Mammary epithelial cell (primary cell): ENCODE results near the gene TMX4.

Experiments used
- CTCF ChIP-seq, 2 donors: IDR thresholded peaks in 1 of 2; conservative IDR thresholded peaks in 1 of 2; 2 replicates each; pipeline ENCODE4 v1.5.1; 2011 to 2012; ENCODE audit warnings: inconsistent platforms in 2 of 2, low read length in 2 of 2, mild to moderate bottlenecking in 2 of 2, control low read depth in 1 of 2, low read depth in 1 of 2; ENCODE audit not compliant: insufficient read depth in 1 of 2; ENCODE audit errors: extremely low read depth in 1 of 2
- EZH2 ChIP-seq: IDR thresholded peaks from 2 replicates; pipeline ENCODE4 v1.6.1; 2012; ENCODE audit warnings: low read length, inconsistent platforms, borderline replicate concordance

- TF ChIP-seq EZH2, result no peak
- TF ChIP-seq CTCF (conservative IDR thresholded peaks at IDR 0.05 in 1 of 2, IDR thresholded peaks at IDR 0.05 in 1 of 2; ENCODE audit: extremely low read depth in 1 of 2, insufficient read depth in 1 of 2, low read depth in 1 of 2, low read length in 2 of 2), result no peak
Observed at GRCh38 chr20:8060977-8061376, 41.4 kb upstream of the TMX4 start.
